GM12878 (cell line): ENCODE results near the gene SEC23IP. TPM values are rescaled to one million over a fixed set of nuclear protein-coding genes. Genes with fewer than 3 reads are reported as not detected.
"Not testable (repeated sequence)": the region's sequence is repeated elsewhere in the genome, so short reads cannot be mapped to it uniquely, and the experiment has no call there.

Experiments used
- ATAC-seq: fragments of 200-7000 bp; cut with Tn5 transposase; 3 replicates; pipeline ENCODE4 v1.9.1; 2020; ENCODE audit warnings: mild to moderate bottlenecking, moderate library complexity
- BruUV-seq: library from RNA; stranded (reverse); fragments of 400-500 nt; replicated peaks from 2 replicates; lab custom pipeline; 2021; lab: Mats Ljungman, UMichigan
- CTCF ChIA-PET: fragments of 300-600 bp; sonication (Branson Sonifier 250); formaldehyde crosslinking; extraction: SDS; loops from one replicate; lab custom pipeline; 2021; ENCODE audit warnings: inconsistent platforms; lab: Yijun Ruan, JAX
- POLR2A ChIA-PET: fragments of 350-600 bp; formaldehyde crosslinking; extraction: SDS; loops from one replicate; lab custom pipeline; 2021; ENCODE audit warnings: inconsistent platforms; lab: Charles Lee
- RAD21 ChIA-PET: fragments of 300-600 bp; sonication (Branson Sonifier 250); formaldehyde crosslinking; loops from one replicate; lab custom pipeline; 2023; ENCODE audit warnings: antibody characterized with exemption; ENCODE audit not compliant: unreplicated experiment; lab: Charles Lee
- SMC1A ChIA-PET: fragments of 300-600 bp; sonication (Branson Sonifier 250); formaldehyde crosslinking; loops from one replicate; lab custom pipeline; 2023; ENCODE audit not compliant: unreplicated experiment, uncharacterized antibody; lab: Charles Lee
- DNase-seq: peaks from one replicate; pipeline ENCODE4 v3.0.0-alpha.2; 2011; ENCODE audit warnings: low read depth, low spot score
- FAIRE-seq: peaks from 3 replicates; lab custom pipeline; 2011; peaks lifted over from hg19 to GRCh38; lab: Jason Lieb, UNC
- H2AFZ ChIP-seq: 2 replicates; pipeline ENCODE4 v1.6.0; 2011; ENCODE audit warnings: low read depth, low read length, control low read depth; ENCODE audit not compliant: control insufficient read depth
- H3K27ac ChIP-seq: 2 replicates; pipeline ENCODE4 v1.5.1; 2011; ENCODE audit warnings: control low read depth; ENCODE audit not compliant: control insufficient read depth, insufficient read depth
- H3K27me3 ChIP-seq, 2 experiments: replicated peaks in 1 of 2; 2 replicates each; pipeline versions ENCODE4 v1.6.0 to v1.6.1; 2011; ENCODE audit warnings: low read length in 1 of 2; ENCODE audit not compliant: control insufficient read depth in 2 of 2, insufficient read depth in 2 of 2
- H3K36me3 ChIP-seq, 2 experiments: 2 replicates each; pipeline ENCODE4 v1.5.1; 2011; ENCODE audit warnings: low read length in 1 of 2; ENCODE audit not compliant: control insufficient read depth in 2 of 2, insufficient read depth in 2 of 2
- H3K4me1 ChIP-seq: 2 replicates; pipeline ENCODE4 v1.6.1; 2011; ENCODE audit warnings: mild to moderate bottlenecking, low read length, moderate library complexity, mixed read lengths; ENCODE audit not compliant: control insufficient read depth, insufficient read depth
- H3K4me2 ChIP-seq: 2 replicates; pipeline ENCODE4 v1.6.0; 2011; ENCODE audit warnings: control low read depth; ENCODE audit not compliant: control insufficient read depth, insufficient read depth
- H3K4me3 ChIP-seq: fragments of 200-600 bp; sonication (generic); 2 replicates; pipeline ENCODE4 v1.5.1; 2016
- H3K79me2 ChIP-seq: 2 replicates; pipeline ENCODE4 v1.6.0; 2011; ENCODE audit warnings: low read length; ENCODE audit not compliant: control insufficient read depth, insufficient read depth
- H3K9ac ChIP-seq: 2 replicates; pipeline ENCODE4 v1.8.0; 2011; ENCODE audit warnings: low read length, control low read depth, mixed read lengths; ENCODE audit not compliant: control insufficient read depth, insufficient read depth
- H3K9me3 ChIP-seq: replicated peaks from 3 replicates; pipeline ENCODE4 v1.5.1; 2011; ENCODE audit warnings: mild to moderate bottlenecking, low read length; ENCODE audit not compliant: control insufficient read depth, insufficient read depth
- H4K20me1 ChIP-seq: 2 replicates; pipeline ENCODE4 v1.6.0; 2011; ENCODE audit not compliant: control insufficient read depth, insufficient read depth
- WGBS: methylation state at CpG from one replicate; pipeline ENCODE4 v1.1.6; 2016; ENCODE audit warnings: low lambda C conversion rate; ENCODE audit not compliant: insufficient replicate concordance, insufficient coverage; ENCODE audit errors: missing lambda C conversion rate; 5-methylcytosine and 5-hydroxymethylcytosine counted together
- in situ Hi-C: fragments of 300-500 bp; cut with MboI; formaldehyde crosslinking; loops from 9 replicates; pipeline ENCODE4 v1.14.3; 2018; ENCODE audit warnings: mixed read lengths
- intact Hi-C: fragments of 100-400 bp; cut with micrococcal nuclease; formaldehyde crosslinking; loops from one replicate; pipeline ENCODE4 v1.14.2; 2022; ENCODE audit not compliant: unreplicated experiment
- polyA plus RNA-seq, 11 experiments: library from polyadenylated mRNA; depleted of rRNA in 4 of 11; unstranded in 6 of 11; stranded (reverse) in 5 of 11; fragments of >200 nt; fragmentation: Nextera tagmentation in 4 of 11; fragmentation: Illumina TruSeq in 1 of 11; extraction: Ambion mirVana in 4 of 11; extraction: Trizol in 1 of 11; gene quantifications; 1 replicate in 1 of 11; 2 replicates in 10 of 11; pipeline versions ENCODE4 v1.2.1 to v1.2.3, GENCODE V29; 2011 to 2016; ENCODE audit warnings: inconsistent platforms in 2 of 11, missing spikeins in 2 of 11, low read depth in 1 of 11
- total RNA-seq, 4 experiments: library from RNA; depleted of rRNA in 3 of 4; stranded (reverse); fragments of >200 nt in 3 of 4; fragmentation: Illumina TruSeq in 1 of 4; extraction: Trizol in 1 of 4; gene quantifications; 2 replicates each; pipeline versions ENCODE4 v1.2.1 to v1.2.3, GENCODE V29; 2013 to 2021

SEC23IP gene
- total and polyA plus RNA-seq, 10 of the 15 experiments (the other 5 are each of a cell fraction or from before 2014, with no cell fraction given): 15.1 to 82.5 (median 36.0) TPM

DNA sequence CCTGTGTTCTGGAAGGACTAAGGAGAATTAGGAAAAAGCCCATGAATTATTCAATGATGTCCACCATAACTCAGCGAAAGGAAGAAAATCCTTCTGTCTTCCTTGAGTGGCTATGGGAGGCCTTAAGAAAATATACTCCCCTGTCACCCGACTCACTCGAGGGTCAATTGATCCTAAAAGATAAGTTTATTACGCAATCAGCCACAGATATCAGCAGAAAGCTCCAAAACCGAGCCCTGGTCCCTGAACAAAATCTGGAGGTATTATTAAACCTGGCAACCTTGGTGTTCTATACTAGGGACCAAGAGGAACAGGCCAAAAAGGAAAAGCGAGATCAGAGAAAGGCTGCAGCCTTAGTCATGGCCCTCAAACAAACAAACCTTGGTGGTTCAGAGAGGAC, 6.5 kb upstream of the SEC23IP start:
- 55% methylated on average over 6 of the region's 6 CpGs for WGBS
- H3K27ac ChIP-seq, H3K4me2 ChIP-seq, H2AFZ ChIP-seq, in situ Hi-C loops, H3K27me3 ChIP-seq, H3K9ac ChIP-seq, SMC1A ChIA-PET, BruUV-seq, H4K20me1 ChIP-seq, H3K4me1 ChIP-seq, FAIRE-seq, intact Hi-C loops, H3K4me3 ChIP-seq, POLR2A ChIA-PET, DNase-seq, H3K36me3 ChIP-seq, H3K79me2 ChIP-seq, RAD21 ChIA-PET, ATAC-seq, H3K9me3 ChIP-seq: not testable (repeated sequence)
- CTCF ChIA-PET: interaction anchor here (1.2 kb wide), 1 partner anchor 26 kb away, joined by 3 read pairs; no protein-coding TSS in a partner anchor

DNA sequence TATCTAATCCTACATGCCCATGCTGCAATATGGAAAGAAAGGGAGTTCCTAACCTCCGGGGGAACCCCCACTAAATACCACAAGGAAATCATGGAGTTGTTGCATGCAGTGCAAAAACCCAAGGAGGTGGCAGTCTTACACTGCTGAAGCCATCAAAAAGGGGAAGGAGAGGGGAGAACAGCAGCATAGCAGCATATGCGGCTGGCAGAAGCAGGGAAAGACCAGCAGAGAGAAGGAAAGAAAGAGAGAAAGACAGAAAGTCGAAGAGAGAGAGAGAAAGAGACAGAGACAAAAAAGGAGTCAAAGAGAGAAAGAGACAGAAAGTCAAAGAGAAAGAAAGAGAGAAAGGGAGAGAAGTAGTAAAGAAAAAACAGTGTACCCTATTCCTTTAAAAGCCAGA, 3.8 kb upstream of the SEC23IP start:
- BruUV-seq, H3K4me3 ChIP-seq, SMC1A ChIA-PET, H3K9ac ChIP-seq, H3K9me3 ChIP-seq, H3K27ac ChIP-seq, in situ Hi-C loops, H3K27me3 ChIP-seq, RAD21 ChIA-PET, H2AFZ ChIP-seq, CTCF ChIA-PET, H4K20me1 ChIP-seq, H3K4me2 ChIP-seq, H3K36me3 ChIP-seq, DNase-seq, FAIRE-seq, intact Hi-C loops, H3K4me1 ChIP-seq, ATAC-seq: not testable (repeated sequence)
- peaks cover 15% of the 10 kb centered on the region for H3K79me2 ChIP-seq
- POLR2A ChIA-PET: interaction anchor here (5.5 kb wide), 1 partner anchor 17 kb away, joined by 69 read pairs; the partner anchor contains the start of gene MCMBP
- 23% methylated on average over 3 of the region's 3 CpGs for WGBS

DNA sequence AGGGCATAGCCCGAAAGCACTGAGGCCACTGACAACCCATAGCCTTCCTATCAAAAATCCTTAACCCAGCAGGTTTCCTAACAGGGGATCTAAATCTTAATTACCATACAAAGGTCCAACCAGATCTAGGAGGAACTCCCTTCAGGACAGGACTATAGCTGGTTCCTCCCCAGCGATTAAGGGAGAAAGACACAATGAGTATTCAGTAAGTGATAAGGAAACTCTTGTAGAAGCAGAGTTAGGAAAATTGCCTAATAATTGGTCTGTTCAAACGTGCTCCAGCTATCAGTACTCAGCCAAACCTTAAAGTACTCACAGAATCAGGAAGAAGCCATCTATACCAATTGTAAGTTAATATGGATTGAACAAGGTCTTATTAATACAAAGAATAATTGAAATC, 3.3 kb upstream of the SEC23IP start:
- 92% methylated on average over 3 of the region's 3 CpGs for WGBS
- FAIRE-seq, H3K27me3 ChIP-seq, RAD21 ChIA-PET, H3K4me1 ChIP-seq, H3K27ac ChIP-seq, H2AFZ ChIP-seq, H3K9ac ChIP-seq, BruUV-seq, ATAC-seq, H3K4me2 ChIP-seq, H4K20me1 ChIP-seq, H3K9me3 ChIP-seq, H3K36me3 ChIP-seq, intact Hi-C loops, H3K4me3 ChIP-seq, DNase-seq, in situ Hi-C loops: not testable (repeated sequence)
- ChIA-PET CTCF (interaction anchor here (2.0 to 2.8 kb wide), 2 partner anchors 30 to 202 kb away, joined by 8 to 10 read pairs; no protein-coding TSS in a partner anchor), POLR2A (interaction anchor here (5.5 kb wide), 1 partner anchor 17 kb away, joined by 69 read pairs; the partner anchor contains the start of gene MCMBP), SMC1A (interaction anchor here (1.6 kb wide), 1 partner anchor 16 kb away, joined by 6 read pairs; no protein-coding TSS in a partner anchor)
- H3K79me2 ChIP-seq: peaks cover 20% of the 10 kb centered on the region
